ENCODE data around the gene PROZ.

DNA sequence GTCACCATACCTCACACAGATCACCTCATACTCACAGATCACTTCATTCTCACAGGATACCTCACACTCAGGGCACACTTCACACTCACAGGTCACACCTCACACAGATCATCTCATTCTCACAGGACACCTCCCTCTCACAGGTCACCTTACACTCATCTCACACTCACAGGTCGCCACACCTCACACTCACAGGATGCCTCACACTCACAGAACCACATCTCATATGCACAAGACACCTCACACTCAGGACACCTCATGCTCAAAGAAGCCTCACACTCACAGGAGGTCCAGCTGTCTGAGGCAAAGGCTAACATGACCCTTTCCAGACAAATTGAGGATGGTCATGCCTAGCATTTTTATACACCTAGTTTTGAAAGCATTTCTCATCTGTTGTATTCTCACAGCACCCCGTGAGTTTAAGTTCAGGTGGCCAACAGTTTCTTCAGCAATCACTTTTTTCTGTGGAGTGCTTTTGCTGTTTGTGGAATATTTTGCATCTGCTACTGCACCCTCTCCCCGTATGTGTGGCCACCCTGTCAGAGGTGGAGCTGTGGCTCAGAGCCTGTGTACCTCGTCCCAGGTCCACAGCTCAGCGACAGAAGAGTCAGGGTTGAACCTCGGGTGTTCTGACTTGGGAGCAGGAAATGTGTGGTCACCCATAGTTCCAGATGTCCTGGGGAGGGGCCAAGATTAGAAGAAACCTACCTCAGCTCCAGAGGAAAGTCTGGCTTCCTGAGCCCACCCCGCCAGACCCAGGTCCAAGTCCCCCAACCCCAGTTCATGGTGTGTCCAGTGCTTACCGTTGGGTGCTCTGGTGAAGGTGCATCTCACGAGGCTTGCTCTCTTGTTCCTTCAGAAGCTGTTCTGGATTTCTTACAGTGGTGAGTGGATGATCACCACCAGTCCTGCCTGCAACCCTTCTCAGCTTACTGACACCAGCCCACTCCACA lies 45.3 kb upstream of the PROZ start:
- TF ChIP-seq NR2F6 (CRISPR knock-in tag; IDR thresholded peaks at IDR 0.05) (no peak), POLR2A (conservative IDR thresholded peaks at IDR 0.05) (no peak), EZH2 (IDR thresholded peaks at IDR 0.05; ENCODE audit: borderline replicate concordance, low read depth, low read length) (no peak), XRCC3 (IDR thresholded peaks at IDR 0.05) (no peak), MYC (IDR thresholded peaks at IDR 0.05; ENCODE audit: low read depth, low read length) (no peak), MYC (CRISPR knock-in tag; IDR thresholded peaks at IDR 0.05; ENCODE audit: borderline replicate concordance, low read depth) (no peak), ETV1 (tag; conservative IDR thresholded peaks at IDR 0.05; ENCODE audit: low read depth) (no peak), STAT5B (CRISPR knock-in tag; IDR thresholded peaks at IDR 0.05) (no peak), THRB (CRISPR knock-in tag; conservative IDR thresholded peaks at IDR 0.05) (no peak), ZNF592 (IDR thresholded peaks at IDR 0.05) (no peak), YY1 (IDR thresholded peaks at IDR 0.05; ENCODE audit: borderline replicate concordance in 1 of 3, control insufficient read depth in 1 of 3, extremely low read depth in 1 of 3, insufficient read depth in 3 of 3, insufficient read length in 1 of 3, insufficient replicate concordance in 2 of 3, low read depth in 1 of 3, low read length in 2 of 3) (no peak), SRF (CRISPR knock-in tag; IDR thresholded peaks at IDR 0.05) (no peak)
- TF ChIP-seq, protein P1, sequence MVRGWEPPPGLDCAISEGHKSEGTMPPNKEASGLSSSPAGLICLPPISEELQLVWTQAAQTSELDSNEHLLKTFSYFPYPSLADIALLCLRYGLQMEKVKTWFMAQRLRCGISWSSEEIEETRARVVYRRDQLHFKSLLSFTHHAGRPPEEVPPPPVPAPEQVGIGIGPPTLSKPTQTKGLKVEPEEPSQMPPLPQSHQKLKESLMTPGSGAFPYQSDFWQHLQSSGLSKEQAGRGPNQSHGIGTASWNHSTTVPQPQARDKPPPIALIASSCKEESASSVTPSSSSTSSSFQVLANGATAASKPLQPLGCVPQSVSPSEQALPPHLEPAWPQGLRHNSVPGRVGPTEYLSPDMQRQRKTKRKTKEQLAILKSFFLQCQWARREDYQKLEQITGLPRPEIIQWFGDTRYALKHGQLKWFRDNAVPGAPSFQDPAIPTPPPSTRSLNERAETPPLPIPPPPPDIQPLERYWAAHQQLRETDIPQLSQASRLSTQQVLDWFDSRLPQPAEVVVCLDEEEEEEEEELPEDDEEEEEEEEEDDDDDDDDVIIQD (CRISPR knock-in tag; IDR thresholded peaks at IDR 0.05): no peak

Measured in K562 (cell line).